ENCODE measurements around the gene RNF103. TPM values are rescaled to one million over a fixed set of nuclear protein-coding genes. Genes with fewer than 3 reads are reported as not detected.
"Not testable (repeated sequence)": the region's sequence is repeated elsewhere in the genome, so short reads cannot be mapped to it uniquely, and the experiment has no call there.

The RNF103 gene
- total RNA-seq, 1 experiment from 2014 or later = 12.4 TPM

GRCh38 chr2:86671337-86671981 is 47.8 kb upstream of the RNF103 start:
- H3K9me3 Mint-ChIP-seq (ENCODE audit: unreplicated experiment) = peaks cover 6% of the 10 kb centered on the region
- peaks cover 18% of the 10 kb centered on the region for H3K4me1 Mint-ChIP-seq (ENCODE audit: insufficient read depth, unreplicated experiment)
- intact Hi-C loops (cut with micrococcal nuclease) = no loop called here
- ChIA-PET CTCF (no interaction called here), POLR2A (interaction anchor here (0.9 to 1.6 kb wide), 2 partner anchors 33 to 49 kb away, joined by 3 to 6 read pairs; no protein-coding TSS in a partner anchor)
- BruUV-seq (replicated peaks) = no TSS peak
- H3K36me3 Mint-ChIP-seq (ENCODE audit: insufficient read depth, unreplicated experiment) = no peaks in the 10 kb centered on the region
- DNase-seq (ENCODE audit: unreplicated experiment) = peak; percentile 18
- no peak overlapping the region for H3K4me3 Mint-ChIP-seq (ENCODE audit: unreplicated experiment)
- H3K27ac Mint-ChIP-seq (ENCODE audit: low read depth, unreplicated experiment) = no peak overlapping the region
- H3K27me3 Mint-ChIP-seq (ENCODE audit: insufficient read depth, unreplicated experiment) = no peaks in the 10 kb centered on the region
- TF ChIP-seq CTCF (IDR thresholded peaks at IDR 0.05; ENCODE audit: unreplicated experiment) = no peak

DNA sequence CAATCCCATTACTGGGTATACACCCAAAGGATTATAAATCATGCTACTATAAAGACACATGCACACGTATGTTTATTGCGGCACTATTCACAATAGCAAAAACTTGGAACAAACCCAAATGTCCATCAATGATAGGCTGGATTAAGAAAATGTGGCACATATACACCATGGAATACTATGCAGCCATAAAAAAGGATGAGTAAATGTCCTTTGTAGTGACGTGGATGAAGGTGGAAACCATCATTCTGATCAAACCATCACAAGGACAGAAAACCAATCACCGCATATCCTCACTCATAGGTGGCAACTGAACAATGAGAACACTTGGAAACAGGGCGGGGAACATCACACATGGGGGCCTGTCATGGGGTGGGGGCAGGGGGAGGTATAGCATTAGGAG is 45.7 kb upstream of the RNF103 start:
- H3K4me1 Mint-ChIP-seq (ENCODE audit: insufficient read depth, unreplicated experiment) = peaks cover 18% of the 10 kb centered on the region
- H3K36me3 Mint-ChIP-seq (ENCODE audit: insufficient read depth, unreplicated experiment); H3K27ac Mint-ChIP-seq (ENCODE audit: low read depth, unreplicated experiment); intact Hi-C loops (cut with micrococcal nuclease); H3K4me3 Mint-ChIP-seq (ENCODE audit: unreplicated experiment); DNase-seq (ENCODE audit: unreplicated experiment); BruUV-seq (replicated peaks); H3K9me3 Mint-ChIP-seq (ENCODE audit: unreplicated experiment); CTCF ChIA-PET; H3K27me3 Mint-ChIP-seq (ENCODE audit: insufficient read depth, unreplicated experiment): not testable (repeated sequence)
- POLR2A ChIA-PET = interaction anchor here (0.6 kb wide), 1 partner anchor 39 kb away, joined by 3 read pairs; no protein-coding TSS in a partner anchor

GRCh38 chr2:86661333-86661732 is 37.7 kb upstream of the RNF103 start:
- H3K27me3 Mint-ChIP-seq (ENCODE audit: insufficient read depth, unreplicated experiment) = no peaks in the 10 kb centered on the region
- intact Hi-C loops (cut with micrococcal nuclease) = no loop called here

DNA sequence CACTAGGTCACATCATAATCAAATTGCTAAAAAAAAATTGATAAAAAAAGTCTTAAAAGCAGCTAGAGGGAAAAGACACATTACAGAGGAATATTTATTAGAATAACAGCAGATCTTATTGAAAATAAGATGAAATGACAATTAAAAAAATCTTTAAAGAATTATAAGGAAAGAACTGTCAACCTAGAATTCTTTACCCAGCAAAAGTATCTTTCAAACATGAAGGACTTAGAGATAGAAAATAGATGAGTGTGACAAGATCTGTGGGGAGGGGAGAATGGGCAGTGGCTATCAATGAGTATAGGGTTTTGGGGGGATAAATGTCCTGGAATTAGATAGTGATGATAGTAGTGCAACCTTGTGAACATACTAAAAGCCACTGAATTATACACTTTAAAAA is 26.5 kb upstream of the RNF103 start:
- peaks cover 7% of the 10 kb centered on the region for H3K9me3 Mint-ChIP-seq (ENCODE audit: unreplicated experiment)
- no peaks in the 10 kb centered on the region for H3K27me3 Mint-ChIP-seq (ENCODE audit: insufficient read depth, unreplicated experiment)
- intact Hi-C loops (cut with micrococcal nuclease) = no loop called here
- no peaks in the 10 kb centered on the region for H3K4me1 Mint-ChIP-seq (ENCODE audit: insufficient read depth, unreplicated experiment)
- no TSS peak for BruUV-seq (replicated peaks)
- no peaks in the 10 kb centered on the region for H3K36me3 Mint-ChIP-seq (ENCODE audit: insufficient read depth, unreplicated experiment)
- no peak overlapping the region for H3K27ac Mint-ChIP-seq (ENCODE audit: low read depth, unreplicated experiment)
- TF ChIP-seq CTCF (IDR thresholded peaks at IDR 0.05; ENCODE audit: unreplicated experiment) = no peak
- CTCF ChIA-PET = interaction anchor here (0.7 kb wide), 1 partner anchor 898 kb away, joined by 3 read pairs; no protein-coding TSS in a partner anchor
- POLR2A ChIA-PET = no interaction called here
- no peak for DNase-seq (ENCODE audit: unreplicated experiment)
- H3K4me3 Mint-ChIP-seq (ENCODE audit: unreplicated experiment) = no peak overlapping the region

More at GRCh38 chr2:86661333-86661732, 37.7 kb upstream of the RNF103 start:
- Mint-ChIP-seq H3K4me3 (ENCODE audit: unreplicated experiment) (no peak overlapping the region), H3K36me3 (ENCODE audit: insufficient read depth, unreplicated experiment) (peaks cover 4% of the 10 kb centered on the region), H3K9me3 (ENCODE audit: unreplicated experiment) (no peaks in the 10 kb centered on the region), H3K27ac (ENCODE audit: low read depth, unreplicated experiment) (no peak overlapping the region), H3K4me1 (ENCODE audit: insufficient read depth, unreplicated experiment) (no peaks in the 10 kb centered on the region)
- ChIA-PET POLR2A (no interaction called here), CTCF (interaction anchor here (0.6 to 1.5 kb wide), 2 partner anchors 12 to 40 kb away, joined by 3 read pairs; no protein-coding TSS in a partner anchor)
- no TSS peak for BruUV-seq (replicated peaks)
- no peak for TF ChIP-seq CTCF (IDR thresholded peaks at IDR 0.05; ENCODE audit: unreplicated experiment)
- no peak for DNase-seq (ENCODE audit: unreplicated experiment)
